ENCODE measurements around the gene RIN3.
"Not testable (repeated sequence)": the region's sequence is repeated elsewhere in the genome, so short reads cannot be mapped to it uniquely, and the experiment has no call there.

RIN3 gene

DNA sequence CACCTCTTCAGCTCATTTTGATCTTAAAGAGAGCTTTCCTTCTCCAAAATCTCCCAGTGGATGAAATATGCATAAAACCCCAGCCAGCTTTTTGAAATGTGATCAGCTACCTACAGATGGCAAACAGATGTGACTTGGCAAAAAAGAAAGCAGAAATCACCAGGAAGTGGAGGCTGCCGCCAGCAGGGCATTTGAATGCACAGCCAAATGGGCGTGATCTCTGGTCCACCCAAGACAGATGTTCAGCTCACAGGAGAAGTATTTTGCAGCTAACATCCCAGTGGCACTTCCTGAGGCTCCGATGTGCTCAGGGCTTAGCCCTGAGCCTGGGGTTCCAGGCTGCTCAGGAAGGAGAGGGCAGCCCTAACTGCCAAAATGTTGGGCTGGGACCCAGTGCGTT, 156.6 kb downstream of the RIN3 start:
- Mint-ChIP-seq H3K27me3 (ENCODE audit: low read depth) (no peaks in the 10 kb centered on the region), H3K4me3 (no peak overlapping the region), H3K9me3 (no peaks in the 10 kb centered on the region), H3K36me3 (ENCODE audit: low read depth) (peaks cover 31% of the 10 kb centered on the region), H3K27ac (no peak overlapping the region), H3K4me1 (ENCODE audit: low read depth) (peaks cover 29% of the 10 kb centered on the region)

DNA sequence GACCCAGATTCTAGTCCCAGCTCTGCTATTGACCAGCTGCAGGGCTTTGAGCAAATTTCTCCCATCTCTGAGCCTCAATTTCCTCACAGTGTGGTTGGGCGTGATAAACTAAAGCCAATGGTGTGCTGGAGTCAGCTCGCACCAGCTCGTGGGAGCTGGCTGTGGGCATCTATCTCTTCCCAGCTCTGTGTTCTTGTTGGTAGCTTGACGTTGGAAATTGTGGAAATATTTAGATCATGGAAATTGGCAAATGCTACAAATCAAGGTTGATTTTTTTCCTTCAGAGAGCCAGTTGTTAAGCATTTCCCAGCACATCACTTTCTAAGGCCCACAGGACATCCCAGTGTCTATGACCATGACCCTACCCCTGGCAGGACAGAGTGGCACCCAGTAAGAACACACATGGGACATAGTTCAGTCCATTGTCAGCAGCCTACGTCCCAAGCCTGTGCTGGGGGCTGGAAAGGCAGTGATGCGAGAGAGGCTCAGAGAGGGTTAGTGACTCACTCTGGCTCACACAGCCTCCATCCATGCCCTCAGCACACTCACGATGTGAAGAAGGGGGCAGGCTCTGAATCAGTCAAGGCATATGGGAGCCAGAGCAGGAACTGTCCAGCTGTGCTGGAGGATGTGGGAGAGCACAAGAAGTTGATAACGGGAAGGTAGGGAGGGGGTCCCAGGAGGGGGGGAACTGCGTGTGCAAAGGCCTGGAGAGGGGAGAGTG, 157.2 kb downstream of the RIN3 start:
- H3K36me3 Mint-ChIP-seq (ENCODE audit: low read depth): peaks cover 32% of the 10 kb centered on the region
- no peaks in the 10 kb centered on the region for H3K27me3 Mint-ChIP-seq (ENCODE audit: low read depth)
- no peak overlapping the region for H3K27ac Mint-ChIP-seq
- peaks cover 33% of the 10 kb centered on the region for H3K4me1 Mint-ChIP-seq (ENCODE audit: low read depth)
- H3K4me3 Mint-ChIP-seq: no peak overlapping the region
- H3K9me3 Mint-ChIP-seq: no peaks in the 10 kb centered on the region

DNA sequence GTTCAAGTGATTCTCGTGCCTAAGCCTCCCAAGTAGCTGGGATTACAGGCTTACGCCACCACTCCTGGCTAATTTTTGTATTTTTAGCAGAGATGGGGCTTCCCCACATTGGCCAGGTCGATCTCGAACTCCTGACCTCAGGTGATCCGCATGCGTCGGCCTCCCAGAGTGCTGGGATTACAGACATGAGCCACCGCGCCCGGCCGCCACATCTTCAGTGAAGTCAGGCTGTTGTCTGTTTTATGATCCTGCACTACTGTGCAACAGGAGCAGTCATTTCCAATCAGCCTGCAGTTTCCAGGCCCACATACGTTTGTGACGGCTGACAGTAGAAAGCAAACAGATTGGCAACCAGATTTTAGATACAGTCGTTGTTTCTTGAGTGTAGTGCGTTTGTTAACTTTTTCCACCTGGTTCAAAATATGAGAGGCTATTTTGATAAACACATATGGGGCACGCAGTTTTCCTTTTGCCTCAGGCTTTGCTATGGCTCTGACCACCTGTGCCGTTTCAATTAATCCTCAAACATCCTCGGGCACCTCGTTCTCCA, 160.1 kb downstream of the RIN3 start:
- no peak overlapping the region for H3K27ac Mint-ChIP-seq
- H3K9me3 Mint-ChIP-seq: no peaks in the 10 kb centered on the region
- H3K36me3 Mint-ChIP-seq (ENCODE audit: low read depth): peaks cover 47% of the 10 kb centered on the region
- no peak overlapping the region for H3K4me3 Mint-ChIP-seq
- H3K4me1 Mint-ChIP-seq (ENCODE audit: low read depth): peaks cover 43% of the 10 kb centered on the region
- H3K27me3 Mint-ChIP-seq (ENCODE audit: low read depth): no peaks in the 10 kb centered on the region

DNA sequence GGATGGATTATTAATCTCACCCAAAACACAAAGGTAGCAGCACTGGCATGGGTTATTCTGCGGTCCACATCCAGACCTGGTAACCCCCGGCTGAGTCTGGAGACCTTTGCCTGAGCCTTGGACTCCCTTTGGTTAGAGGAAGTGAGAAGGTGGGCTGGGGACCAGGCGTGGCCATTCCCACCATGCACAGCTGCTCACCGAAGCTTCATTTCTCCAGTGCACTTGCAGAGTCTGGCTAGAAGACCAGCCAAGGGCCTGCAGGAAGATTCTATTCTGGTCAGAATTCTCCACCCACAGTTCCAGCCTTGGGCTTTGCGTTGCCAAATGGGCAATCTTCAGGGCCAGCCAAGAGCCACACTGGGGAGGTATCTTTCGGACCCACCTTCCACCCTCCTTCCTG, 161.8 kb downstream of the RIN3 start:
- Mint-ChIP-seq H3K36me3 (ENCODE audit: low read depth) (peaks cover 52% of the 10 kb centered on the region), H3K27ac (no peak overlapping the region), H3K27me3 (ENCODE audit: low read depth) (no peaks in the 10 kb centered on the region), H3K4me1 (ENCODE audit: low read depth) (peaks cover 29% of the 10 kb centered on the region), H3K4me3 (no peak overlapping the region), H3K9me3 (no peaks in the 10 kb centered on the region)

DNA sequence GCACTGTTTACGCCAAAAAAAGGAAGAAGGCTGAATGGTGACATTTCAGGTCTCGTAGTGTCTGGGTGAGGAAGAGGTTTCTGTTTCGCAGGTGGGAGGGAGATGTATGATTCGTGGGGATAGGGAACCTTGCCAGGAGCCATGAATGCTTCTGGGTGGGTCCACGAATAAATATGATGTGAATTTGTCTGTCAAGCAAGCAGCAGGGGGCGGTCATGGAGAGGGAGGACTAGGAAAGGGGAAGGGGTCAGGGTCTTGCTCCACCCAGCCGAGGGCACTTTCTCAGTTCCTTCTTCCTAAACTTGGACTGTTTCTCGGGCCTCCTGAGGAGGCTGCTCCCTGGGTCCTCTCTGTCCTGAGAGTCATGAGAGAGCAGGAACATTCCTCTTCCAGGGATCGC, 162.4 kb downstream of the RIN3 start:
- Mint-ChIP-seq H3K27ac (no peak overlapping the region), H3K4me1 (ENCODE audit: low read depth) (peaks cover 25% of the 10 kb centered on the region), H3K4me3 (no peak overlapping the region), H3K27me3 (ENCODE audit: low read depth) (no peaks in the 10 kb centered on the region), H3K9me3 (no peaks in the 10 kb centered on the region), H3K36me3 (ENCODE audit: low read depth) (peaks cover 48% of the 10 kb centered on the region)

DNA sequence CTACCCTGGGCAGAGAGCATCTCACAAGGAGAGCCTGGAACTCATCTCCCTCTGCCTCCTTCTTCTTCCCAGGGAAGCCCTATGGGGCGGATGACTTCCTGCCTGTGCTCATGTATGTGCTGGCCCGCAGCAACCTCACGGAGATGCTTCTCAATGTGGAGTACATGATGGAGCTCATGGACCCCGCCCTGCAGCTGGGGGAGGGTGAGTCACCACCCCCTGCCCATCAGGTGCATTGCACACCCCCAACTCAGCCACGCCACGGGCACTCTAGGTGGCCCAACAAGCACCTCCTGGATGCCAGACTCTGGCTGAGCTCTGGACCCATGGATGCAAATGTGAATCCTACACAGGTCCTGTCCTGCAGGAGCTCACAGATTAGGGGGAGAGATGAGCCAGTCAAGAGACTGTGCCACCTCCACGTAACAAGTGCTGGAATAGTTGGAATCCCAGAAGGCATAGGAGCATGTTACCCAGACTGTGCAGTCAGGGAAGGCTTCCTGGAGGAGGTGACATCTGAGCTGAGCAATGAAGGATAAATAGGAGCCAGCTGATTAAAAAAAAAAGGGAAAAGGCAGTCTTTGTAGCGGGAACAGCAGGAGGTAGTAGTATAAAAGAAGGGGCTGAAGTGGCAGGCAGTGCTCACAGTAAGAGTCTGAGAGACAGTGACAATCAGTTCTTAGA, 163.0 kb downstream of the RIN3 start:
- Mint-ChIP-seq H3K27me3 (ENCODE audit: low read depth) (no peaks in the 10 kb centered on the region), H3K4me3 (no peak overlapping the region), H3K36me3 (ENCODE audit: low read depth) (peaks cover 50% of the 10 kb centered on the region), H3K4me1 (ENCODE audit: low read depth) (peaks cover 29% of the 10 kb centered on the region), H3K9me3 (no peaks in the 10 kb centered on the region), H3K27ac (no peak overlapping the region)

DNA sequence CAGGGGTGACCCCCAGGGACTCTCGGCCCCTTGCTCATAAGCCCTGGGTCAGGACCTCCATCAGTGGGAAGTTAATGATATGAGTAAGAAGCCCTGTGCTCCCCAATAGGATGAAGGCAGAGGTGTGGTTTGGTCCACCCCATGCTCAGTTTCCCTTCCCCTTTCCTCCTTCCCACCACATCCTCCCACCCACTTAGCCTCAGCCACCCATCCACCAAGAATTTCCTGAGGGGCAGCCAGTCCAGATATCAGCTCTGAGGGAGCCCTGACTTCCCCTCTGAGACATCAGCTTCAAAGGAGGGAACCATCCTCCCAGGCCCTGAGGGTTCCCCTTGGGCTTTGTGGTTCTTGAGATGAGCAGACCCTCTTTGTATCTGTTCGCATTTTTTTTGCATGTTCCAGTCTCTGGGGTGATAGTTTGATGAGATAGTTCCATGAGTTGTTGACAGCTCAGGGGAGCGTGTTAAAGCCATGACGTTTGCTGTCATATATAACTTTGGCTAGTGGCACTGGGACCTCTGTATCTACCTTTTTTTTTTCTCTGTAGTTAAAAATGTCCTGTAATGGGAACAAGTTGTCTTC, 163.6 kb downstream of the RIN3 start:
- no peaks in the 10 kb centered on the region for H3K27me3 Mint-ChIP-seq (ENCODE audit: low read depth)
- no peak overlapping the region for H3K4me3 Mint-ChIP-seq
- H3K4me1 Mint-ChIP-seq (ENCODE audit: low read depth): peaks cover 29% of the 10 kb centered on the region
- peak overlapping the region; percentile 1 for H3K27ac Mint-ChIP-seq
- peaks cover 48% of the 10 kb centered on the region for H3K36me3 Mint-ChIP-seq (ENCODE audit: low read depth)
- H3K9me3 Mint-ChIP-seq: no peaks in the 10 kb centered on the region

DNA sequence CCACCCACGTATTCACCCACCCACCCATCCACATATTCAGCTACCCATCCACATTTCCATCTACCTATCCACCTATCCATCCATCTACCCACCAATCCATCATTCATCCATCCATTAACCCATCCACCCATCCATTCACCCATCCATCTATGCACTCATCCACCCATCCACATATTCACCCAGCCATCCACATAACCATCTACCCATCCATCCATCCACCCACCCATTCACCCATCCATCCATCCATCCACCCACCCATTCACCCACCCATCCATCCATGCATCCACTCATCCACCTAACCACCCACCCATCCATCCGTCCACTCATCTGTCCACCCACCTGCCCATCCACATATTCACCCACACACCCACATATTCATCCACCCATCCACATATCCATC, 164.4 kb downstream of the RIN3 start:
- no peak overlapping the region for H3K27ac Mint-ChIP-seq
- no peaks in the 10 kb centered on the region for H3K9me3 Mint-ChIP-seq
- no peaks in the 10 kb centered on the region for H3K27me3 Mint-ChIP-seq (ENCODE audit: low read depth)
- no peak overlapping the region for H3K4me3 Mint-ChIP-seq
- H3K4me1 Mint-ChIP-seq (ENCODE audit: low read depth): peaks cover 29% of the 10 kb centered on the region
- peaks cover 51% of the 10 kb centered on the region for H3K36me3 Mint-ChIP-seq (ENCODE audit: low read depth)

DNA sequence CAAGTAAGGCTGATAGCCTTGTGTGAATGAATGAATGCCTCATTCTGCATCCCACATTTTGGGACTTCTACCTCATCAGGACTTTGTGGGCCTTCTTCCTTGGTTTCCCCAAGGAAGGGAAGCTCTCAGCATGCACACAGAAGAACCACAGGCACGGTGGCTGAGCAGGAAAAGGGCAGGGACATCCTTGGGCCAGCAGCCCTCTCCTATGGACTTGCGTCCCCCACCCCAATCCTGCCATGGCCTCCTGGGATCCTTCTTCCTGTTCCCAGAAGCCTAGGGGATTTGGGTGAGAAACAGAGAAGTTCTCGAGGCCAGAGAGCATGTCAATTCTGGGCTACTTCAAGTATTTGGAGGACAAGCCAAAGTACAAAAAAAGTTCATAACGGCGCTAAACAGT, 165.2 kb downstream of the RIN3 start:
- Mint-ChIP-seq H3K9me3 (no peaks in the 10 kb centered on the region), H3K36me3 (ENCODE audit: low read depth) (peaks cover 51% of the 10 kb centered on the region), H3K27me3 (ENCODE audit: low read depth) (no peaks in the 10 kb centered on the region), H3K4me3 (no peak overlapping the region), H3K4me1 (ENCODE audit: low read depth) (peaks cover 29% of the 10 kb centered on the region), H3K27ac (no peak overlapping the region)

DNA sequence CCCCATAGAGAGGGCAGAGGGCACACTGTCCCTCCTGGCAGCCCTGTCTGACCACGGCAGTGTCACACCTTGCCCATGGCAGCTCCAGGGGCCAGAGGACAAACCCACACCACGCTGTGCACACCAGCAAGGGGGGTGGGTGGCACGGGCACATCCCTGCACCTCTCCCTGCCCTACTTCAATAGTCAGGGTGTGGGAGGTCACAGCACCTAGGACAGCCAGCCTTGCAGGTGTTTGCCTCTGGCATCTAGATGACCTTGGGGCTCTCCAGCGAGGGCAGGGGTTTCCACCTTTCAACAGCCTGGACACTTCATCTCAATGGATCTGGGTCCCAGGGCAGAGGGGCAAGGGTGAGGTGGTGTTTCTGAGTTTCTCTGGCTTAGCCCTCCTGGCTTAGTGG, 165.7 kb downstream of the RIN3 start:
- no peak overlapping the region for H3K4me3 Mint-ChIP-seq
- H3K4me1 Mint-ChIP-seq (ENCODE audit: low read depth): peaks cover 27% of the 10 kb centered on the region
- no peak overlapping the region for H3K27ac Mint-ChIP-seq
- H3K9me3 Mint-ChIP-seq: no peaks in the 10 kb centered on the region
- no peaks in the 10 kb centered on the region for H3K27me3 Mint-ChIP-seq (ENCODE audit: low read depth)
- peaks cover 48% of the 10 kb centered on the region for H3K36me3 Mint-ChIP-seq (ENCODE audit: low read depth)

DNA sequence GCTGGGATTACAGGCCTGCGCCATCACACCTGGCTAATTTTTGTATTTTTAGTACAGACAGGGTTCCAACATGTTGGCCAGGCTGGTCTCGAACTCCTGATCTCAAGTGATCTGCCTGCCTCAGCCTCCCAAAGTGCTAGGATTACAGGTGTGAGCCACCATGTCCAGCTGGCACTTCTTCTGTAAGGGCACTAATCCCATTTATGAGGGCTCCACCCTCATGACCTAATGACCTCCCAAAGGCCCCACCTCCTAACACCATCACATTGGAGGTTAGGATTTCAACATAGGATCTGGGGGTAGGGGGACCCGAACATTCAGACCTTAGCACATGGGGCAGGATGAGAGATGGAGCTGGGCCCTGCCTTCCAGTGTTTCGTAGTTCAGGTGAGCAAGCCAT, 166.7 kb downstream of the RIN3 start:
- H3K27me3 Mint-ChIP-seq (ENCODE audit: low read depth); H3K9me3 Mint-ChIP-seq; H3K27ac Mint-ChIP-seq; H3K4me3 Mint-ChIP-seq: not testable (repeated sequence)
- Mint-ChIP-seq H3K36me3 (ENCODE audit: low read depth) (peaks cover 47% of the 10 kb centered on the region), H3K4me1 (ENCODE audit: low read depth) (peaks cover 27% of the 10 kb centered on the region)

DNA sequence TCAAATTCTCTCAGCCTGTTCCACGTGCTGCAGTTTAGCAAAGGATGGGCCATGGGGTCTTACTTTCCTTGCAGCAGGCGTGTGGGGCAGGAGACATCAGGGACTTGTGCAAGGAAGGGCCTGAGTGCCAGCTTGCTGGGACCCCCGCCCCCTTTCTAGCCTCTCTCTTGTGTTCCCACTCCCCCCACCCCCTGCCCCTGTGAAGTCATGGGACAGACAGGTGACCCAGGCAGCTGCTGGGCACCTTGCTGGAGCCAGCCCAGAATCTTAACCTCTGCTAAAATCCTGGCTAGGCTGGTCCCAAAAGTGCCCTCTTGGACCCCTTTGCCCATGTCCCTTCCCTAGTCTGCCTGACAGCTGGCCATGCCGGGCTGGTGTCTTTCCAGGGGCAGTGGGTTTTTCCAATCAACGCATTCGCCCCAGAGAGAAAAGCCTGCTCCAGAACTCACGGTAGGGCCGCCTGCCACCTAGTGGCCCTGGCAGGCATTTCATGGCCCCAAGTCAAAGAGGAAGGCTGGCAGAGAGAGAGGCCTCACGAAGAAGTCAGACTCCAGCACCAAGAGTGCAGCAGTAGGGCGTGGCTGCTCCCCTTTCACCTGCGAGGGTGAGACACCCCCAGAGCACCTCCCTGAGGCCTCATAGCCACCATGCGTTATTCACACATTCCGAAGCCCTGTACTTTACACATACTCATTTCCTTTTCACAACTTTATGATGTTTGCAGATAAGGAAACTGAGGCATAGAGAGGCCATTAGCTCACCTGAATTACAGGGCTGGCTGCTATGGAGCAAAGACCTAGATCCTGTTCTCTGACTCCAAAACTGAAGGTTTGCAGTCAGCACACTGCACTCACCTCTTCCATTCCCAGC, 167.4 kb downstream of the RIN3 start:
- Mint-ChIP-seq H3K27ac (no peak overlapping the region), H3K27me3 (ENCODE audit: low read depth) (no peaks in the 10 kb centered on the region), H3K36me3 (ENCODE audit: low read depth) (peaks cover 46% of the 10 kb centered on the region), H3K4me1 (ENCODE audit: low read depth) (peaks cover 22% of the 10 kb centered on the region), H3K9me3 (no peaks in the 10 kb centered on the region), H3K4me3 (no peak overlapping the region)

DNA sequence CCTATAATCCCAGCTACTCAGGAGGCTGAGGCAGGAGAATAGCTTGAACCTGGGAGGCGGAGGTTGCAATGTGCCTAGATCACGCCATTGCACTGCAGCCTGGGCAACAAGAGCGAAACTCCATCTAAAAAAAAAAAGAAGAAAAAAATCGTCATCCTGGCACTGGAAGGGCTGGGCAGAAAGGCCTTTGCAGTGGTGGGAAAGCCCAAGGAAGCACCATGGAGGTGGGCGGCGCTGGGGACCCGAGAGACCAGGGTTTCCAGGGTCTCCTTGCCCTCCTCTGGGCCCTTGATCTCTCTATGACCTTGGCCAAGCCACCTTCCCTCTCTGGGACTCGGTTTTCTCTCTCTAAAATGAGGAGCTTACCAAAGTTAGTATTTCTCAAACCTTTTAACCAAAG, 169.5 kb downstream of the RIN3 start:
- peaks cover 6% of the 10 kb centered on the region for H3K4me1 Mint-ChIP-seq (ENCODE audit: low read depth)
- H3K4me3 Mint-ChIP-seq: no peak overlapping the region
- no peaks in the 10 kb centered on the region for H3K27me3 Mint-ChIP-seq (ENCODE audit: low read depth)
- H3K9me3 Mint-ChIP-seq: no peaks in the 10 kb centered on the region
- H3K36me3 Mint-ChIP-seq (ENCODE audit: low read depth): peaks cover 33% of the 10 kb centered on the region
- no peak overlapping the region for H3K27ac Mint-ChIP-seq

DNA sequence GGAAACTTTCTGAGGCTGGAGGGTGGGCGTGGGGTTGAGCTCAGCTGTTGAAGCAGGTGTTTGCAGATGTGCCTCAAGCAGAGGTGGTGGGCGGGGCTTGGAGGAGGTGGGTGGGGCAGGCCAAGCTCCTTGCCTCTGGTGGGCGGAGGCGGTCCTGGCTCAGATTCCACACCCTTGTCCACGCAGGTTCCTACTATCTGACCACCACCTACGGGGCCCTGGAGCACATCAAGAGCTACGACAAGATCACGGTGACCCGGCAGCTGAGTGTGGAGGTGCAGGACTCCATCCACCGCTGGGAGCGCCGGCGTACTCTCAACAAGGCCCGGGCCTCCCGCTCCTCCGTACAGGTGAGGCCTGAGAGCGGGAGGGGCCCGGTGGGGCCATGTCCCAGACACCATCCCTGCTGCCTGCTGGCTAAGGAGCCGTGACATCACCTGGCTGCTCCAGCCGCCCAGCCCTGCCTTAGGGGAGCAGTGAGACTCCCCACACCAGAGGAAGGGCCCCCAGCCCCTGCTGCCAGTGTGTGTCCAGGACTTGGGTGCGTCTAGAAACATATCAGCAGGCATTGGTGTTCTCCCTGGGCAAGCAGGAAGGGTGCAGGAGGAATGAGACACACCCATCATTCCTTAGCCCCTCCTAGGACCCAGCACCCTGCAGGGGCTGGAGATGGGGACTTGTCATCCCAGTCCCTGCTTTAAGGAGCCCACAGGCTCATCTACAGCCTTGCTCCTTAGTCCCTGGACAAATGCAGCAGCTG, 171.4 kb downstream of the RIN3 start:
- Mint-ChIP-seq H3K27me3 (ENCODE audit: low read depth) (no peaks in the 10 kb centered on the region), H3K4me3 (no peak overlapping the region), H3K36me3 (ENCODE audit: low read depth) (peaks cover 18% of the 10 kb centered on the region), H3K4me1 (ENCODE audit: low read depth) (peaks cover 6% of the 10 kb centered on the region), H3K9me3 (no peaks in the 10 kb centered on the region), H3K27ac (no peak overlapping the region)
